HG03064 (cell line): ENCODE data around the gene SRRT.
"Not testable (repeated sequence)": the region's sequence is repeated elsewhere in the genome, so short reads cannot be mapped to it uniquely, and the experiment has no call there.

ENCODE experiments used
- ATAC-seq: cut with Tn5 transposase; IDR thresholded peaks from one replicate; pipeline ENCODE4 v1.9.1; 2021; ENCODE audit warnings: low read depth; ENCODE audit not compliant: unreplicated experiment

SRRT gene

DNA sequence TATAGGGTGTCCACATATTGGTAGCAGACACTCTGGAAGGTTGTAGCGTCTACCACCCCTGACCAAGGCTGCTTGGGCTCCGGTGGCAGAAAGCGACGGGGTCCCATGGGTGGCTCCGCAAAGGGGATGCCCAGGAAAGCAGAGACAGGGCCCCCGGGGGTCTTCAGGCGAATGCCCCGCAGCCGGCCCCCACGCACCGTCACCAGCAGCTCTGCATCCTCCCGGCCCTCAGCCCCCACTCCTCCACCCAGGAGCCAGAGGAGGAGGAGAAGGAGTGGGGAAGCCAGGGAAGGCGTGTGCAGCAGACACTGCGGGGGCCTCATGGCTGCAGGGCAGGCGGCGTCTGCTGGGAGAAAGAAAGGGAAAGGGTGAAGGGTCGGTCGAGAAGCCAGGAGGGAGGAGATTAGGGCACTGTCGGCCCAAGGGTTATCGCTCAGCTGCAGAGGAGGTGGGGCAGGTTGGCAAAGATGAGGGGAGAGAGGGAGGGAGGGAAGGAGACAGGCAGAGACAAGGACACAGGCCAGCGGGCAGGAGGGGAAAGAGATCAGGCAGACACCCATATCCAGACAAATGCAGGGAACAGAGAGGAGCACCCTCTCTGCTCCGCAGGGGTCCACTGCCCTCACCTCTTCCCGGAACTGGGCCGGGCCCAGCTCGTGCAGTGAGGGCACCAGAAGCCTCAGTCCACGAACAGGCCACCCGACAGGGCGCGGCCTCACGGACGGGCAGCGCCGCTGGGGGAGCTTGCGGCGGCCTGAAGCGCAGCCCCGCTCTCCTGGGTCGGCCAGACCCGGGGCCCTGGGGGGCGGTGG is 19.2 kb downstream of the SRRT start:
- ATAC-seq: no peak

DNA sequence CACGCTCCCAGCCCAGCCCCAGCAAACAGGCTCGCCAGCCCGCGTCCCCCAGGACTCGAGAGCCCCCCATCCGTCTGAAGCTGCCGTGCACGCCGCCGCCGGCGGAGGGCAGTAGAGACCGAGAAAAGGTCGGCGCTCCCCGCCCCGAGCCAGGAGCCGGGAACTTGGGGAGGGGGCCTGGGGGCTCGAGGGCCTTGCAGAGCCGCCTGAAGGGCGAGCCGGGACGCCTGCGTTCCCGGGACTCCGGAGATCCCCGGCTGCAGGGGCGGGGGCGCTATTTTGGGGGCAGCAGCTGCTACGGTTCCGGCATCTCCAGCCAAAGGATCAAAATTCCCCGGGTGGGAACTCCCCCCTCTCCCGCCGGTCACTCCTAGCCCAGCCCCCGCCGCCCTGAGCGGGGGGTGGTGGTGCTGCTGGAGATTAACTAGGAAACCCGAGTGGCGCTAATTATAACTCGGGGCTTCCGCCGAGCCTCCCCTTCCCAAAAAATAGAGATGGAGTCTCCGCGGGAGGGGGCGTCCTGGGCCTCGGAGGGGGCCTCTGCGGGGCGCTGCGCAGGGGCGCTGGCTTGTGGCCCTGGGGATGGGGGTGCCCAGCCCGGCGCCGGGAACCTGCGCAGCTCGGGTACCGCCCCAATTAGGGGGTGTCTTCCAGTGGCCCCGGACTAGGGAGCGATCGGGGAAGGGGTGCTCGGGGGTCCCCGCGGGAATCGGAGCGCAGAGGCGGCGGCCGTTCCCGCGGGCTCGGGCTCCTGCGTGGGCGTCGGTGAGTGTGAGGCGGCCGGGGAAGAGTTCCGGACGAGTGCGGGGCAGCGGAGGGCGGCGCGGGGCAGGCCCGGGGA is 20.2 kb downstream of the SRRT start:
- no peak for ATAC-seq

DNA sequence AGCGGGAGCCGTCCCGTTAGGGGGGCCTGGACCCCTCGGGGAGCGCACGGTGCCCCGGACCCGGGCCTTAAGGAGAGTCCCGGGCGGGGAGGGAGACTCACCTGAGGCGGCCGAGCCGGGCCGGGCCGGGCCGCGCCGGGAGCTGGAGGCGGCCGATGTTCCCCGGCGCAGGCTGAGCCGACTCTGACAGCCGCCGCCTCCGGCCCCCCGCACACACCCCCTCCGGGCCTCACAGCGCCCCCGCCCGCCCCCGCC is 20.7 kb downstream of the SRRT start, which contains the start of gene ACHE:
Gene ACHE, minus strand, starts transcription at position 188 of the 255 bp plus-strand sequence. CDS start 1,656 bp downstream, outside the sequence.
- no peak for ATAC-seq

DNA sequence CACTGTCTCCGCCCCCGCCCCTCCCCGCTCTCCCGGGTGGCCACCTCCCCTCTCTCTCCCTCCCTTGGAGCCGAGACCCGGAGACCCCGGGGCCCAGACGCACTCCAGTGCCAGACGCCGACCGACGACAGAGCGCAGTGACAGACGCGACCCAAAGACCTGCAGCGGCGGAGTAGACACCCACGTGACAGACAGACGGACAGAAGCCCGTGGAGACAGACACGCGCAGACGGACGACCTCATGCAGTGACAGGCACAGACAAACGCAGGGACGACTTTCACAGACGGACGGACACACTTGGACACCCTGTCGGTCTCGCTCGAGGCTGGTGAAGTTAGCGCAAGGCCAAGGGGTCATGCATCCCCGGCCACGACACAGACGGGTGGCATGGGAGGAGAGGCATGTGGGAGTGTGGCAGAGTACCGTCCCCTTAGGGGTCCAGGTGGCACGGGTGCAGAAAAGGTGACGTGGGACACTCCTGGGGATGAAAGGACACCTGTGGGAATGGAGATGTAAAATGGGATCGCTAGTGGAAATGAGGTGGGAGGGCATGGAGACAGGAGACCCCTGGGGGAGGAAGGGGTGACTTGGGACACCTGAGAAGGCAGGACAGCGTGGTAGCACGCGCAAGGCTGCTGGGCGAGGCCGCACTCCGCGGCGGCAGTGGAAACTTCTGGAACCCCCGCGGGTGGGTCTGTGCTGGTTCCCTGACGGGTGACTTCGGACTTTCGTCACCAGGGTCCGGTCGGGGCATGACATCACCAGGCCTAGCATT is 21.2 kb downstream of the SRRT start:
- ATAC-seq: no peak

DNA sequence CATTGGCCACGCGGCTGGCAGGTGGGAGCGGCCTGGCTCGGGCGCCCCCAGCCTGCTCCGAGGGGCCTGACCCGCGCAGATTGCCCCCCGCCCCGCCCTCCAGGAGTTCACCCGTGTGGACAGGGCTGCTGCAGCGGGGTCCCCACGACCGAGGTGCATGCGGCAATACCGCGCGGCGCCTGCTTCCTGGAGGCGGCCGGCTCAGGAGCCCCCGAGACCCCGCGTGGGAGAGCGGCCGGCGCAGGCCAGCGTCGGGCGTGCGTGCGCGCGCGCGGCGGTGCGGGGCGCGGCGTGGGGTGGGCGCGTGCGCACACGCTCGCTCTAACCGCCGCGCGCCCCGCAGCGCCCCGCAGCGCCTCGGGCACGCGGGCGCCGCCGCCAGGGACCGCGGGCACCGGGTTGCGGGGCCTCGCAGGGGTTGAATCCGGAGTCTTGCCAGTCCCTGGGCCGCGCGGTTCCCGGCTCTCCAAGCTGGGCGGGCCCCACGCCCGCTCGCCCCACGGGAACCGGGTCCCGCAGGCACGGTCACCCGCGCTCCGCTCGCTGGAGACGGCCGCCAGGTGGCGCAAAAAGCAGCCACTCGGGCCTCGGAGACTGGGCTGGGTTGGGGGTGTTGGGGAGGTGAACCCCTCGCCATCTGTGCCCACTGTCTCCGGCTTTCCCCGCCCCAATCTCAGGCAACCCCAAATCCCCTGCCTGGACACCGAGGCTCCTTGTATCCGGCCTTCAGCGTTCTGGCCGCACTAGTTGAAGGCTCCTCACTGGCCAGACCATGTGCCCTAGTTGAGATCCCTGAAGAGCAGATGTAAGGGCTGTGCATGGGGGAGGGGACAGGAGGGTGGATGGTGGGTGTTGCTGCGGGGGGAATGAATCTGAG is 22.1 kb downstream of the SRRT start:
- no peak for ATAC-seq

DNA sequence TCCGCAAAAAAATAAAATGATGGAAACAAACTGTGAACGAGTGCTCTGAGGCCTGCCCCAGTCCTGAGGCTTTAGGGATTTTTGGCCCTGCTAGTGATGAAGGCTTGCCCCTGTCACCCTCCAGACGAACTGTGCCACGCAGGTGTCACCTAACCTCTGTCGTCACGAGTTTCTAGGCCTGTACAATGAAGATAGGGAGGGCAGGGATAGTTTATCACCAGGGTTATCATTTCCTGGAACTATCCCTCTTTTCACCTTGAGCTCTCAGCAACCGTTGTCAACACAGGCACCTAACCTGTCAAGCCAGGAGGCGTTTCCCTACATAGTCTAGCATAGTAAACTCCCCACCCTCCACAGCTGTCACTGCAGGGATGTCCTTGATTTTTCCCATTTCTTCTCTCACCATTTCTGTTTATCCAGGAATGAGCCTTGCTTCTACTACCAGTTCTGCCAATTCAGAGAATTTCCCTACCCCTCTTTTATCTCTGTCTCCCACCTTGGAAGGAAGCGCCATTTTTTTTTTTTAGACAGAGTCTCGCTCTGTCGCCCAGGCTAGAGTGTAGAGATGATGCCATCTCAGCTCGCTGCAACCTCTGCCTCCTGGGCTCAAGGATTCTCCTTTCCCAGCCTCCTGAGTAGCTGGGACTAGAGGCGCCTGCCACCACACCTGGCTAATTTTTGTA is 23.0 kb downstream of the SRRT start:
- ATAC-seq: no peak

DNA sequence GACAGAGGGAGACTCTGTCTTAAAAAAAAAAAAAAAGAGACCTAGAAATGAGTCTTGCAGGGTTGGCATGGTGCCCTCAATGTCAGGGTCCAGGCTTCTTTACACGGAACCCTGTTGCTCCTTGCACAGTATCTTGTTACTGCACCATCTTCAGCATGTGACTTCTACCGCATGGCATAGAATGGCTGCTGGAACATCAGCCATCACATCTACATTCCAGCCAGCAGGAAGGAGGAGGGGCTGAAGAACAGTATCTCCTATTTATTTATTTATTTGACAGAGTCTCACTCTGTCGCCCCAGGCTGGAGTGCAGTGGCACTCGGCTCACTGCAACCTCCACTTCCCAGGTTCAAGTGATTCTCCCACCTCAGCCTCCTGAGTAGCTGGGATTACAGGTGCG is 24.5 kb downstream of the SRRT start:
- no peak for ATAC-seq

DNA sequence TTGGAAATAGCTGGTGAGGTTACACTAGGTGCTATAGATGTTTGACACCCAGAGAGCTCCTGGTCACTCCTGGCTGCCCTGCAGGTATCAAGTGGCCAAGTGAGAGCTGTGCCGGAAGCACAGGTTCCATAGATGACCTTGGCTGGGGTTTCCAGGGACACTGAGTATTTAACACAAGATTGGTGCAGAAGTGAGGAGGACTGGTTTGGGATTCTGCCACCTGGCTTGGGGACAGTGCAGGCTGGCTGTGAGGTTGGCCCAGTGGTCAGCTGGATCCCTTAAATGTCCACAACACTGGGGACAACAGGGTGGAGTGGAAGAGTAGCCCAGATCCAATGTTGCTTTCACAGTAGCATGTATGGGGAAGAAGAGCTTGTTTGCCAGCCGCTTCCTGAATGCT is 26.1 kb downstream of the SRRT start:
- no peak for ATAC-seq

DNA sequence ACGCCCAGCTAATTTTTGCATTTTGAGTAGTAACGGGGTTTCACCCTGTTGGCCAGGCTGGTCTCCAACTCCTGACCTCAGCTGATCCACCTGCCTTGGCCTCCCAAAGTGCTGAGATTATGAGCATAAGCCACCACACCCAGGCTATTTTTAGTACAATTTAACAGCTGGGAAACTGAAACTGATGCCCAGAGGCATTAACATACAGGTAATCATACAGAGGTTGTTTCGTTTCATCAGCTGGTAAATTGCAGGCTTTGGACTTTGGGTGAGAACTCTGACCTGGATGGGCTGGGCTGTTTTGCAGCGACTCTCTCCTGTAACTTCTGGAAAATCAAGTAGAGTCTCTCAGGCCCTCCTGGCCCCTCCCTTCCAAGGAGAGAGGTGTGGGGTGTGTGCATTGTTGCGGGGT is 27.0 kb downstream of the SRRT start:
- no peak for ATAC-seq

DNA sequence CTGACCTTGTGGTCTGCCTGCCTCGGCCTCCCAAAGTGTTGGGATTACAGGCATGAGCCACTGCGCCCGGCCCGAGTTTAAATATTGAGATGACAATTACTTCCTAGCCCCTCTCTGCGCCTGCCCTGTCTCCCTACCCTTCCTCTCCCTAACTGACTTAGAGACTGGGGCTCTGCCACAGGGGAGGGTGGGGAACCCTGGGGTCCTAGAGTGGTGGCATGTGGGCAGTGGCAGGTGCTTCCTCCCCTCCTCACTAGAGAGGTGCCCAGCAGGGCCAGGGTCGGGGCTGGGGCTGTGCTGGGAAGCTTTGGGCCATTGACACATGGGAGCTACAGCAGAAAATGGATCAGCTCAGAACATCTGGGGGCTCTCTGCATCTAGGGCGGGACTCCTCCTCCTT is 27.7 kb downstream of the SRRT start:
- ATAC-seq: no peak

DNA sequence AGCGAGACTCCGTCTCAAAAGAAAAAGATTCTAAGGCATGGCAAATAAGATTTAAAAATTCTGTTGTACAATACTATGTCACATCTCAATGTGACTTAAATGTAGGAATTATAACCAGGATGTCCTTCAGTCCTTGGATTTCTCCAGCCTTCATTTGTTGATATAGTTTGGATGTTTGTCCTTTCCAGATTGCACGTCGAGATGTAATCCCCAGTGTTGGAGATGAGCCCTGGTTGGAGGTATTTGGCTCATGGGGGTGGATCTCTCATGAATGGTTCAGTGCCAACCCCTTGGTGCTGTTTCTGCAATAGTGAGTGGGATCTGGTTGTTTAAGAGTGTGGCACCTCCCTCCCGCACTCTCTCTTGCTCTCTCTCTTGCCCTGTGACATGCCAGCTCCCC is 33.6 kb downstream of the SRRT start:
- no peak for ATAC-seq

DNA sequence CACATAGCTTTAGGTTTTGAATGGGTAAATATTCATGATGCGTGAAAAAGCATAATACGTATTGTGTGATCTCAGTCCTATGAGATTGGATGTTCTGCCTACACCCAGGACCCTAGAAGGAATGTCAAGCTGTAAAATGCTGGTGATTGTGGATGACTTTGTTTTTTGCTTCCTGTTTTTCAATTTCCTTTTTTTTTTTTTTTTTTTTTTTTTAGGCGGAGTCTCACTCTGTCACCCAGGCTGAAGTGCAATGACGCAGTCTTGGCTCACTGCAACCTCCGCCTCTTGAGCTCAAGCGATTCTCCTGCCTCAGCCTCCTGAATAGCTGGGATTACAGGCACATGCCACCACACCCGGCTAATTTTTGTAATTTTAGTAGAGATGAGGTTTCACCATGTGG is 35.5 kb downstream of the SRRT start:
- not testable (repeated sequence) for ATAC-seq

DNA sequence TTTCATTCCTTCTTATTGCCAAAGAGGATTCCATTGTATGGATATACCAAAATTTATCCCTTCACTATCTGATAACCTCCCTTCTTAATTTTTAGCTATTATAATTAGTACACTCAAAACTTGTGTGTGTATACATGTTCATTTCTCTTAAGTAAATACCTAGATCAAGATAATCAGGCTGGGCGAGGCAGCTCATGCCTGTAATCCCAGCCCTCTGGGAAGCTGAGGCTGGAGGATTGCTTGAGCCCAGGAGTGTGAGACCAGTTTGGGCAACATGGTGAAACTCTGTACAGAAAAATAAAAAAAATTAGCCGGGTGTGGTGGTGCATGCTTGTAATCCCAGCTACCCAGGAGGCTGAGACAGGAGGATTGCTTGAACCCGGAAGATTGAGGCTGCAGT is 36.6 kb downstream of the SRRT start:
- ATAC-seq: no peak

DNA sequence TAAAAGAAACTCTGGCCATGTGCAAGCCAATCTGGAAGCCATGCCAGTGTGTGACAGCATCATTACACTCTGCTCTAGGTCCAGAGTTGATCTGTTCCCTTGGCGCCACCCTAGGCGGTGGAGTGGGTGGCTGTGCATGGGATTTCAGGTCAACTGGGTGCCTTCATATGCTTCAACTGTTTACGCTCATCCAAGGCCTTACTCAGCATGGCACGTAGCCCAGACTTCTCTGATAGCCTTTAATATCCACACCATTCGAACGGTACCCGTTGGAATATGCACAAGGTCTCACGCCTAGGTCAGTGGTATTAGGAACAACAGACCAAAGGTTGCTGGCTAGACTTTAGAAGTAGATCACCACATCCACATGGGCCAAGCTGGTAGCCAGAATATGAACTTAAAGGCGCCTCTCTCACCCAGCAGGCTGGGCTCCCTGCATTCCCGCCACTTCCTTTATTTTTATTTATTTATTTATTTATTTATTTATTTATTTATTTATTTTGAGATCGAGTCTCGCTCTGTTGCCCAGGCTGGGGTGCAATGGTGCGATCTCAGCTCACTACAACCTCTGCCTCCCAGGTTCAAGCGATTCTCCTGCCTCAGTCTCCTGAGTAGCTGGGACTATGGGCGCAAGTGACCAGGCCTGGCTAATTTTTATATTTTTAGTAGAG is 39.4 kb downstream of the SRRT start:
- no peak for ATAC-seq

DNA sequence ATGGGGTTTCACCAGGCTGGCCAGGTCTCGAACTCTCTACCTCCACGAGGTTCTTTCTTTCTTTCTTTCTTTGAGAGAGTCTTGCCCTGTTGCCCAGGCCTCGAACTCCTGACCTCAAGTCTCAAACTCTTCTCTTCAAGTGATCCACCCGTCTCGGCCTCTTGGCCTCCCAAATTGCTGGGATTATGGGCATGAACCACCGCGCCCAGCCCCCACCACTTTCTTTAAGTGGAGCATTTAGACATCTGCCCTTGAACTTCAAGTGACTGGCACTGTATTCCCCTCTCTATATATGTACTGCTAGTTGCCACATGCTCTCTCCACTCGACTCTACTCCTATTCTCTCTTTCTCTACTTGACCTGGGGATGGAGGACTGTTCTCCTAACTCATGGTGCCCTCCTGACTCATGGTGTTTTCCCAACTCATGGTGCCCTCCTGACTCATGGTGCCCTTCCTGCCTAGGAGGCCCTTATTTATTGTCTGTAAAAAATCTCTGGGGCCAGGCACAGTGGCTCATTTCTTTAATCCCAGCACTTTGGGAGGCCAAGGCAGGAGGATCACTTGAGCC is 40.1 kb downstream of the SRRT start:
- no peak for ATAC-seq

DNA sequence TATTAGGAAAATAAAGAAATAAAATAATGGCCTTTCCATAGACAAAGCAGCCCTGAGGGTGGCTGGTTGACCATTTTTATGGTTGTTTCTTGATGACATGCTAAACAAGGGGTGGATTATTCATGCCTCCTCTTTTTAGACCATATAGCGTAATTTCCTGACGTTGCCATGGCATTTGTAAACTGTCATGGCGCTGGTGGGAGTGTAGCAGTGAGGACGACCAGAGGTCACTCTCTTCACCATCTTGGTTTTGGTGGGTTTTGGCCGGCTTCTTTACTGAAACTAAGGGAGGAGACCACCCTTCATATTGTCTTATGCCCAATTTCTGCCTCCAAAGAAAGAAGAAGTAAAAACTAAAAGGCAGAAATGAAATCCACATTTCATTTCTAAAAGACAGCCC is 44.4 kb downstream of the SRRT start:
- not testable (repeated sequence) for ATAC-seq

DNA sequence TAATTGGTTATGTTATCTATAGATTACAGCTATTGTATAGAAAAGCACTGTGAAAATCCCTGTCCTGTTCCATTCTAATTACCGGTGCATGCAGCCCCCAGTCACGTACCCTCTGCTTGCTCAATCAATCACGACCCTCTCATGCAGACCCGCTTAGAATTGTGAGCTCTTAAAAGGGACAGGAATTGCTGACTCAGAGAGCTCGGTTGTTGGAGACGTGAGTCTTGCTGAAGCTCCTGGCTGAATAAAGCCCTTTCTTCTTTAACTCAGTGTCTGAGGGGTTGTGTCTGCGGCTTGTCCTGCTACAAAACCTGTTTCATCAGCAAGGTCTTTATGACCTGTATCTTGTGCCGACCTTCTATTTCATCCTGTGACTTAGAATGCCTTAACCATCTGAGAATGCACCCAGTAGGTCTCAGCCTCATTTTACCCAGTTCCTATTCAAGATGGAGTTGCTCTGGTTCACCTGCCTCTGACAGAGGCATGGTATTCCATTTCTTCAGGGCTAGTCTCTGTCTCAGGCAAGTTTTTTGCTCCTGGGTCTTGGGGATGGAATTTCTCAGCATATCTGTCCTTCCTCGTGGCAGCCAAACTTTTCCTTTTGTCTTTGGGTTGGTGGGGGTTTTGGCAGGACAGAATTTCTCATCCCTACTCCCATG is 45.0 kb downstream of the SRRT start:
- ATAC-seq: not testable (repeated sequence)

DNA sequence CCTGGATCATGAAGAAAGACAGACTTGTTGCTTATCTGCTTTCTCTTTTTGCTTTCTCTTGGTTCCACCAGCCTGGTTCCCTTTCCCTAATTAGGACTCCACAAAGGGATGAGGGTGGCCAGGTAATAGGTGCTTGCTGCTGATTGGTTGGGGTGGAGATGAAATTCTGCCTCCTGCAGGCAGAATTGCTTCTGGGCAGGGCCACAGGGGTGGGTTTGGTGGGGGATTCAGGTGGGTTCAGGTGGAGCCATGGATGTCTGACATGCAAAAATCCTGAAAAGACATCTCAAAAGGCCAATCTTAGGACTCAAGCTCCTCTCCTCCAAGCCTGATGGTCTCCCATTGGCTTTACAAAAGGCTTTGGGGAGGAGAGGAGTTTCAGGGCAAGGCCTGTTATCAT is 46.1 kb downstream of the SRRT start:
- no peak for ATAC-seq
